Measurements from ENCODE around the gene NCR2. TPM values are rescaled to one million over a fixed set of nuclear protein-coding genes. Genes with fewer than 3 reads are reported as not detected.

The NCR2 gene
- total RNA-seq, 1 experiment from 2014 or later, result not detected

DNA sequence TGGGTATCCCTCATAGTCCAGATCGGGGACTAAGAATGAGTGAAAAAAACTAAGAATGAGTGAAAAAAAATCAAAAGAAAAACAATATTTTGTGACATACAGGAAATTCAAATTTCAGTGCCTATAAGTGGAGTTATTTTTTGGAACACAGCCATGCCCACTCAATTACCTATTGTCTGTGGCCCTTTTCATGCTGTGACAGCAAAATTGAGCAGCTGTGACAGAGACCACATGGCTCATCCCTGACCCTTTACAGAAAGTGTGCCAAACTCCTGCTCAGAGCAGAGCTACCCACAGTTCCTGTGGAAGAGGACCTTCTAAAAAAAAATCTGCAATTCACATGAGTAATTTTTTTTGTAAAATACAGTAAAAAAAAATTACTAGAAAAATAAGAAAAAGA lies 1.4 kb downstream of the NCR2 start:
- peaks cover 14% of the 10 kb centered on the region for H3K27me3 ChIP-seq (replicated peaks)
- DNase-seq (ENCODE audit: low read depth in 1 of 2, low spot score in 2 of 2), result peak in 1 of 2 experiments; percentile 15
- no peak overlapping the region for H3K27ac ChIP-seq
- no peaks in the 10 kb centered on the region for H3K9me3 ChIP-seq (replicated peaks)
- no peak overlapping the region for H3K4me3 ChIP-seq
- H3K36me3 ChIP-seq, result no peaks in the 10 kb centered on the region
- H3K4me1 ChIP-seq (replicated peaks), result no peaks in the 10 kb centered on the region

- DNase-seq (ENCODE audit: low read depth in 1 of 2, low spot score in 2 of 2), result no peak
- no peaks in the 10 kb centered on the region for H3K4me1 ChIP-seq (replicated peaks)
- no peaks in the 10 kb centered on the region for H3K9me3 ChIP-seq (replicated peaks)
- H3K27me3 ChIP-seq (replicated peaks), result peaks cover 14% of the 10 kb centered on the region
- no peaks in the 10 kb centered on the region for H3K36me3 ChIP-seq
- no peak overlapping the region for H3K4me3 ChIP-seq
- no peak overlapping the region for H3K27ac ChIP-seq
These were observed 2.3 kb downstream of the NCR2 start for GRCh38 chr6:41337709-41338108.

DNA sequence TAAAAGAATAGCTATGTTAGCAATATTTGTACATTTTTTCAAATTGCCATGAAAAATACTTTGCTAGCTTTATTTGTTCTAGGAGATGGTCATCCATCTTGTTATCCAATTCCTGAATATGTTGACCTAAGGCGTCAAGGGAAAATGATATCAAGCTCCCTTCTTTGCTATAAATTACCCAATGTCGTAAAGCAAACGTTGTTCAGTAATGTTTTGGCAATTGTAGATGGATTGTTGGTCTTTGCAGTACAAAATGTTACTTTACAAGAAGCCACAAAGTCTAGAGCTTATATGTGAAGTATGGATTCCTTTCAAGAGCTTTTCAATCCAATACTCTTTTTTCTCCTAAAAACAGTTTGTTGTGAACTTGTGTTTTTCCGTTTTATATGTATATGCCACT lies 3.3 kb downstream of the NCR2 start:
- no peak for DNase-seq (ENCODE audit: low read depth in 1 of 2, low spot score in 2 of 2)
- H3K4me3 ChIP-seq, result no peak overlapping the region

DNA sequence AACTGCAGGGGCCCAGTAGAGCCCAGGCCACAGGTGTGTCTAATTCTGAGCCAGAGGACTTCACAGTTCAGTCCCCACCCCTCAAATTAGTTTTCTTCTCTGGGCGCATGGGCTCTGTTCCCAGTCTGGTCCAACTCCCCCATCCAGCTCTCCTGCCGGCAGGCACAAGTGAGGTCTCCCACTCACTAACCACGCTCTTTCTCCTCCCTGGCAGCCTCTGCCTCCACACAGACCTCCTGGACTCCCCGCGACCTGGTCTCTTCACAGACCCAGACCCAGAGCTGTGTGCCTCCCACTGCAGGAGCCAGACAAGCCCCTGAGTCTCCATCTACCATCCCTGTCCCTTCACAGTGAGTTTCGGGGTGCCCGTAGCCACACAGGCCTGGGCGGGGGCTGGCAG lies 6.2 kb downstream of the NCR2 start:
- no peaks in the 10 kb centered on the region for H3K4me1 ChIP-seq (replicated peaks)

More for the DNA sequence above, 3.3 kb downstream of the NCR2 start:
- no peaks in the 10 kb centered on the region for H3K9me3 ChIP-seq (replicated peaks)
- H3K4me1 ChIP-seq (replicated peaks), result no peaks in the 10 kb centered on the region
- H3K36me3 ChIP-seq, result no peaks in the 10 kb centered on the region
- H3K27ac ChIP-seq, result no peak overlapping the region
- H3K27me3 ChIP-seq (replicated peaks), result peaks cover 14% of the 10 kb centered on the region

DNA sequence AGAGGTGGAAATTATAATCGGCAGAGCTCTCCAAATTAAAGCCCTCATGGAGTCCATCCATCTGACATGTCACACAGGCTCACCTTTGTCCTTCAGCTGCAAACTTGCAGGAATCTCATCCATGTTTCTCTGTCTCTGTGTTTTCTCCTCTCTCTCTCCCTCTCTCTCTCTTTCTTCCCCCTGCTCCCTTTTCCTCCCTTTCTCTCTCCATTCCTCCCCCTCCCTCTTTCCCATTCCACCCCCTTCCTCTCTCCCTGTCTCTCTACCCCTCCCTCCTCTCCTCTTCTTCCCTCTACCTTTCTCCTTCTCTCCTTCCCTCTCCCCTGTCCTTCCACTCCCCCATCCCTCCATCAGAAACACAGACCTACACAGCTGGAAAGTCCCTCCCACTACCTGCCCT lies 6.8 kb downstream of the NCR2 start:
- no peak for DNase-seq (ENCODE audit: low read depth in 1 of 2, low spot score in 2 of 2)
- Histone ChIP-seq H3K27me3 (replicated peaks) (peaks cover 21% of the 10 kb centered on the region), H3K9me3 (replicated peaks) (no peaks in the 10 kb centered on the region), H3K36me3 (no peaks in the 10 kb centered on the region), H3K4me3 (no peak overlapping the region), H3K27ac (no peak overlapping the region), H3K4me1 (replicated peaks) (no peaks in the 10 kb centered on the region)

More for the DNA sequence above, 6.2 kb downstream of the NCR2 start:
- Histone ChIP-seq H3K9me3 (replicated peaks) (no peaks in the 10 kb centered on the region), H3K4me3 (no peak overlapping the region), H3K27me3 (replicated peaks) (peaks cover 21% of the 10 kb centered on the region), H3K27ac (no peak overlapping the region), H3K36me3 (no peaks in the 10 kb centered on the region)
- DNase-seq (ENCODE audit: low read depth in 1 of 2, low spot score in 2 of 2), result peak in 1 of 2 experiments; percentile 33

- Histone ChIP-seq H3K27me3 (replicated peaks) (peaks cover 15% of the 10 kb centered on the region), H3K9me3 (replicated peaks) (peaks cover 4% of the 10 kb centered on the region; the same call in 1 of the 2 replicates), H3K4me1 (replicated peaks) (no peaks in the 10 kb centered on the region), H3K36me3 (no peaks in the 10 kb centered on the region), H3K4me3 (no peak overlapping the region), H3K27ac (no peak overlapping the region)
- peak in 1 of 2 experiments; percentile 31 for DNase-seq (ENCODE audit: low read depth in 1 of 2, low spot score in 2 of 2)
These were observed 8.3 kb downstream of the NCR2 start for GRCh38 chr6:41343641-41344187.

- DNase-seq (ENCODE audit: low read depth in 1 of 2, low spot score in 2 of 2), result peak in 1 of 2 experiments; percentile 8
- Histone ChIP-seq H3K4me3 (no peak overlapping the region), H3K4me1 (replicated peaks) (no peaks in the 10 kb centered on the region), H3K27ac (no peak overlapping the region), H3K36me3 (no peaks in the 10 kb centered on the region), H3K9me3 (replicated peaks) (peaks cover 9% of the 10 kb centered on the region; the same call in 1 of the 2 replicates), H3K27me3 (replicated peaks) (peaks cover 15% of the 10 kb centered on the region)
These were observed 9.5 kb downstream of the NCR2 start for GRCh38 chr6:41344876-41345275.

DNA sequence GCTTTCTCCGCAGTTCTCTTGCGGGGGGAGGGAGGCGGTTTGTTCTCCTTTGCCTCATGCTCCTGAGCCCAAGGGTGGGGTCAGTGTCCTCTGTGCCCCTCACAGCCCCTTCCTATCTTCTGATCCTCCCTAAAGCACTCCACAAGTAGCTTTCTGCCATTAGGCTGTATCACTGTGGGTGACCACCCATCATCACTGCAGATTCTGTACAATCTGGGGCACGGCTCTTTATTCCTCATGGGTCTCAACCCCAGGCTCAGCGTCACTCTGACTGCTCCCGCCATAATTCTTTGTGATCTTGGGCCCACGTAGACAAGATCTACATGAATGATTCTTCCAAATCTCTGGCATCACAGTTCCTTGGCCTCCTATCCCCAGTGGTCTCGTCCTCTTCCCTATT lies 10.5 kb downstream of the NCR2 start:
- no peak for DNase-seq (ENCODE audit: low read depth in 1 of 2, low spot score in 2 of 2)
- Histone ChIP-seq H3K27me3 (replicated peaks) (peaks cover 10% of the 10 kb centered on the region), H3K27ac (no peak overlapping the region)

DNA sequence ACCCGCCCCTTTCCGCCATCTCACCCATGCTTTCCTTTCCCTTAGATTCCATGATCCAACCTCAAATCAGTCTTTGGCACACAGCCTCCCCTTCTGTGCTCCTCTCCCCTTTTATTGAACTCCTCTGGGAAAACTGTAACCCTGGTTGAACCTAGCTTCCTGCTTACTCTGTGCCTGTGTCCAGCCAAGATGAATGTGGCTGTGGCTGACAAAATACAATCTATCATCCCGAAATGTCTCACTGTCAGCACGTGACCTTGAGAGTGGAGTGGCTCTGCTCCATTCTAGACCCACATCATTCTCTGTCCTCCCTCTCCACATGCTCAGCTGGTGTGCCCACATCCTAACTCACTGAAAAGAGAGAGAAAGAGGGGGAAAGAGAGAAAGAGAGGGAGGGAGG lies 11.0 kb downstream of the NCR2 start:
- Histone ChIP-seq H3K4me3 (no peak overlapping the region), H3K27me3 (replicated peaks) (peaks cover 10% of the 10 kb centered on the region), H3K36me3 (no peaks in the 10 kb centered on the region), H3K27ac (no peak overlapping the region), H3K9me3 (replicated peaks) (peaks cover 9% of the 10 kb centered on the region; the same call in 1 of the 2 replicates), H3K4me1 (replicated peaks) (no peaks in the 10 kb centered on the region)
- DNase-seq (ENCODE audit: low read depth in 1 of 2, low spot score in 2 of 2), result no peak

More for the DNA sequence above, 10.5 kb downstream of the NCR2 start:
- Histone ChIP-seq H3K4me1 (replicated peaks) (no peaks in the 10 kb centered on the region), H3K36me3 (no peaks in the 10 kb centered on the region), H3K4me3 (no peak overlapping the region), H3K9me3 (replicated peaks) (peaks cover 9% of the 10 kb centered on the region; the same call in 1 of the 2 replicates)

GRCh38 chr6:41347378-41348050 lies 12.1 kb downstream of the NCR2 start:
- no peaks in the 10 kb centered on the region for H3K4me1 ChIP-seq (replicated peaks)
- DNase-seq (ENCODE audit: low read depth in 1 of 2, low spot score in 2 of 2), result peak in 1 of 2 experiments; percentile 16
- no peaks in the 10 kb centered on the region for H3K36me3 ChIP-seq
- H3K4me3 ChIP-seq, result no peak overlapping the region
- peaks cover 10% of the 10 kb centered on the region for H3K27me3 ChIP-seq (replicated peaks)
- H3K27ac ChIP-seq, result no peak overlapping the region
- peaks cover 9% of the 10 kb centered on the region; the same call in 1 of the 2 replicates for H3K9me3 ChIP-seq (replicated peaks)

- H3K36me3 ChIP-seq, result no peaks in the 10 kb centered on the region
- no peak overlapping the region for H3K4me3 ChIP-seq
- H3K4me1 ChIP-seq (replicated peaks), result no peaks in the 10 kb centered on the region
- H3K9me3 ChIP-seq (replicated peaks), result peaks cover 9% of the 10 kb centered on the region; the same call in 1 of the 2 replicates
- peaks cover 9% of the 10 kb centered on the region; the same call in 1 of the 2 replicates for H3K27me3 ChIP-seq (replicated peaks)
- DNase-seq (ENCODE audit: low read depth in 1 of 2, low spot score in 2 of 2), result no peak
- no peak overlapping the region for H3K27ac ChIP-seq
These were observed 13.5 kb downstream of the NCR2 start for GRCh38 chr6:41348934-41349333.

- Histone ChIP-seq H3K9me3 (replicated peaks) (peaks cover 9% of the 10 kb centered on the region; the same call in 1 of the 2 replicates), H3K27ac (no peak overlapping the region), H3K36me3 (no peaks in the 10 kb centered on the region), H3K27me3 (replicated peaks) (peaks cover 14% of the 10 kb centered on the region), H3K4me1 (replicated peaks) (no peaks in the 10 kb centered on the region), H3K4me3 (no peak overlapping the region)
- DNase-seq (ENCODE audit: low read depth in 1 of 2, low spot score in 2 of 2), result peak in 1 of 2 experiments; percentile 27
These were observed 17.0 kb downstream of the NCR2 start for GRCh38 chr6:41352396-41352795.

- H3K9me3 ChIP-seq (replicated peaks), result peaks cover 9% of the 10 kb centered on the region; the same call in 1 of the 2 replicates
- no peaks in the 10 kb centered on the region for H3K4me1 ChIP-seq (replicated peaks)
- H3K27me3 ChIP-seq (replicated peaks), result peaks cover 14% of the 10 kb centered on the region
- H3K4me3 ChIP-seq, result no peak overlapping the region
- peak in 1 of 2 experiments; percentile 18 for DNase-seq (ENCODE audit: low read depth in 1 of 2, low spot score in 2 of 2)
- no peak overlapping the region for H3K27ac ChIP-seq
- H3K36me3 ChIP-seq, result no peaks in the 10 kb centered on the region
These were observed 17.5 kb downstream of the NCR2 start for GRCh38 chr6:41352907-41353306.

DNA sequence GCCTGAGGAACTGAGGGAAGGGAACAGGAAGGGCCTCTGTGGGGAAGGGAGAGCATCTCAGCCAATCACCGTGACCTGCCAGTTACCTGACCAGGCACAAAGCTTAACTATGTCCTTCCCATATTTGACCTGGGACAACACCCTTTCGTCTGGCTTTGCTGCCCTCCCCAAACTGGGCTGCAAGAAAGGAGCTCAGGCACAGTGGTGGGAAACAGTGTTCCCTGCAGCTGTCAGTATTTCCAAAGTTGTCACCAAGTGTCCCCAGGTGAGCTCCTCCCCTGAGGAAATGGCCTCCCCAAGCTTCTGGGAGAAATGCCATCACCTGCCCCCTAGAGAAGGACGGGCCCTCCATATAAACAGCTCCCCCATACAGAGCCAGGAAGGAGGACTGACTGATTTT lies 17.9 kb downstream of the NCR2 start:
- H3K4me1 ChIP-seq (replicated peaks), result no peaks in the 10 kb centered on the region
- DNase-seq (ENCODE audit: low read depth in 1 of 2, low spot score in 2 of 2), result peak in 1 of 2 experiments; percentile 11
- H3K9me3 ChIP-seq (replicated peaks), result peaks cover 8% of the 10 kb centered on the region; the same call in 1 of the 2 replicates
- no peak overlapping the region for H3K4me3 ChIP-seq
- H3K27ac ChIP-seq, result no peak overlapping the region
- no peaks in the 10 kb centered on the region for H3K36me3 ChIP-seq
- H3K27me3 ChIP-seq (replicated peaks), result peaks cover 14% of the 10 kb centered on the region
